ENCODE results near the gene PSMA7. TPM values are rescaled to one million over a fixed set of nuclear protein-coding genes. Genes with fewer than 3 reads are reported as not detected.

The PSMA7 gene
- total RNA-seq, 1 donor from 2014 or later = 230 TPM

Other genes with a start within 250 kb of the PSMA7 start
- 10.7 TPM for gene TAF4, start 77.5 kb downstream of the PSMA7 start, total RNA-seq
- gene LSM14B, start 20.9 kb downstream of the PSMA7 start, total RNA-seq = 55.2 TPM
- 7.8 TPM for gene SS18L1, start 375 bp upstream of the PSMA7 start, total RNA-seq
- 21.6 TPM for gene MTG2, start 39.6 kb upstream of the PSMA7 start, total RNA-seq
- not detected for gene HRH3, start 76.9 kb upstream of the PSMA7 start, total RNA-seq
- gene OSBPL2, start 95.1 kb upstream of the PSMA7 start, total RNA-seq = 59.5 TPM
- gene ADRM1, start 159.6 kb upstream of the PSMA7 start, total RNA-seq = 73.9 TPM
- gene LAMA5, start 223.9 kb upstream of the PSMA7 start, total RNA-seq = 89.3 TPM
- 782 TPM for gene RPS21, start 243.7 kb upstream of the PSMA7 start, total RNA-seq

All from Right ventricle myocardium inferior (tissue), 1 donor.